ENCODE data around the gene COMMD10. TPM values are rescaled to one million over a fixed set of nuclear protein-coding genes. Genes with fewer than 3 reads are reported as not detected.

COMMD10 gene
- total and polyA plus RNA-seq, 2 experiments from 2014 or later = 37.7 to 52.2 TPM

DNA sequence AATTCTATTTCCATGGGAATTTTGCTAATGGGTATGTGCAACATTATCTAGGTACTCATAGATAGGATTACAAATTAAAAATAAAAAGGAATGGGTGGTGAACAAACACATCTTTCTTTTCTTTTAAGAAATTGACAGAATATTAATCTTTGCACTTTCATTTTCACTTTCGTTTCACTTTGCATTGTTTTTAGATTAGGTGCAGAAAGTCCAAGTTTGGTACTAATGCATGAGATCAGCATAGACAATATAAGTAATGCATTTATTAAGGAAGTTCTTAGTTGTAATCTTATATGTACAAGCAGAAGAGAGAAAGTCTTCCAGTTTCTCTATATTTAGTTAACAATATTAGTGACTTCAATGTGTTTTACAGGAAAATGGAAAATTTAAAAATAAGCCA, 196.5 kb downstream of the COMMD10 start:
- no peak for DNase-seq (ENCODE audit: low spot score)
- Histone ChIP-seq H2AFZ (no peak overlapping the region), H3K4me3 (no peak overlapping the region), H3K9me3 (ENCODE audit: low read depth) (peaks cover 7% of the 10 kb centered on the region), H3K27ac (no peak overlapping the region), H3K36me3 (replicated peaks; ENCODE audit: insufficient read depth, low read depth) (no peaks in the 10 kb centered on the region), H3K9me2 (replicated peaks; ENCODE audit: insufficient read depth) (no peaks in the 10 kb centered on the region), H3K79me2 (no peaks in the 10 kb centered on the region), H3K4me1 (ENCODE audit: insufficient read depth) (no peaks in the 10 kb centered on the region), H3K27me3 (no peaks in the 10 kb centered on the region), H4K20me1 (ENCODE audit: insufficient read depth, poor library complexity, severe bottlenecking) (no peaks in the 10 kb centered on the region), H3K4me2 (no peak overlapping the region)
- WGBS (ENCODE audit: low lambda C conversion rate, missing lambda C conversion rate) = 84% methylated on average over 1 of the region's 1 CpG
- TF ChIP-seq EZH2 (IDR thresholded peaks at IDR 0.05; ENCODE audit: borderline replicate concordance) (no peak), EZH2phosphoT487 (IDR thresholded peaks at IDR 0.05; ENCODE audit: low read depth, severe bottlenecking, unreplicated experiment) (no peak)

GRCh38 chr5:116288524-116288923, 203.7 kb downstream of the COMMD10 start:
- no peaks in the 10 kb centered on the region for H3K27me3 ChIP-seq
- WGBS (ENCODE audit: low lambda C conversion rate, missing lambda C conversion rate) = 98% methylated on average over 2 of the region's 2 CpGs
- no peaks in the 10 kb centered on the region for H4K20me1 ChIP-seq (ENCODE audit: insufficient read depth, poor library complexity, severe bottlenecking)

DNA sequence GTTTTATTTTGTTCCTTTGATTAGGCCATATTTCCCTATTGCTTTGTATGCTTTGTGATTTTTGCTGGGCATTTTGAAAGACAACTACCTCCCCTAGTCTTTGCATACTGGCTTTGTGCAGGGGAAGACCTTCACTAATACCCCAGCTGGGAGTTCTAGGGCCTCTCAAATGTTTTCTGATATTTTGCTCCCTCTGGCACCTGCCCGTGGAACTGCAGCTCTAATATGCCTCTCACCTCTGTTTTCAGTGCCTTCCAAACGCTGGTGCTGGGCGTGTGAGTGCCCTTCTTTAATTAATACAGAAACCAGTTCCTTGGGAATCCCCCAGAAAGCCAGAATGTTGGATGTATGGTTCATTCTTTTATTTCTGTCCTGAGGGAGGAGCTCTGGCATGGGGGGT, 204.5 kb downstream of the COMMD10 start:
- H3K9me2 ChIP-seq (replicated peaks; ENCODE audit: insufficient read depth) = no peaks in the 10 kb centered on the region
- no peaks in the 10 kb centered on the region for H4K20me1 ChIP-seq (ENCODE audit: insufficient read depth, poor library complexity, severe bottlenecking)
- H3K4me1 ChIP-seq (ENCODE audit: insufficient read depth) = no peaks in the 10 kb centered on the region
- 66% methylated on average over 3 of the region's 3 CpGs for WGBS (ENCODE audit: low lambda C conversion rate, missing lambda C conversion rate)
- H3K36me3 ChIP-seq (replicated peaks; ENCODE audit: insufficient read depth, low read depth) = no peaks in the 10 kb centered on the region
- H3K4me2 ChIP-seq = no peak overlapping the region
- TF ChIP-seq EZH2 (IDR thresholded peaks at IDR 0.05; ENCODE audit: borderline replicate concordance) (no peak), CTCF (IDR thresholded peaks at IDR 0.05; ENCODE audit: poor library complexity) (no peak), EZH2phosphoT487 (IDR thresholded peaks at IDR 0.05; ENCODE audit: low read depth, severe bottlenecking, unreplicated experiment) (no peak)
- H3K27ac ChIP-seq = no peak overlapping the region
- no peaks in the 10 kb centered on the region for H3K79me2 ChIP-seq
- no peak for DNase-seq (ENCODE audit: low spot score)
- no peak overlapping the region for H2AFZ ChIP-seq
- H3K9me3 ChIP-seq (ENCODE audit: low read depth) = peaks cover 8% of the 10 kb centered on the region
- no peak overlapping the region for H3K4me3 ChIP-seq
- no peaks in the 10 kb centered on the region for H3K27me3 ChIP-seq

More at GRCh38 chr5:116288524-116288923, 203.7 kb downstream of the COMMD10 start:
- Histone ChIP-seq H3K36me3 (replicated peaks; ENCODE audit: insufficient read depth, low read depth) (no peaks in the 10 kb centered on the region), H3K4me3 (no peak overlapping the region), H3K4me1 (ENCODE audit: insufficient read depth) (no peaks in the 10 kb centered on the region), H3K27ac (no peak overlapping the region), H2AFZ (no peak overlapping the region), H3K9me3 (ENCODE audit: low read depth) (peaks cover 8% of the 10 kb centered on the region), H3K4me2 (no peak overlapping the region), H3K9me2 (replicated peaks; ENCODE audit: insufficient read depth) (no peaks in the 10 kb centered on the region), H3K79me2 (no peaks in the 10 kb centered on the region)
- no peak for TF ChIP-seq EZH2 (IDR thresholded peaks at IDR 0.05; ENCODE audit: borderline replicate concordance)
- TF ChIP-seq CTCF (IDR thresholded peaks at IDR 0.05; ENCODE audit: poor library complexity) = no peak
- TF ChIP-seq EZH2phosphoT487 (IDR thresholded peaks at IDR 0.05; ENCODE audit: low read depth, severe bottlenecking, unreplicated experiment) = no peak
- DNase-seq (ENCODE audit: low spot score) = no peak

DNA sequence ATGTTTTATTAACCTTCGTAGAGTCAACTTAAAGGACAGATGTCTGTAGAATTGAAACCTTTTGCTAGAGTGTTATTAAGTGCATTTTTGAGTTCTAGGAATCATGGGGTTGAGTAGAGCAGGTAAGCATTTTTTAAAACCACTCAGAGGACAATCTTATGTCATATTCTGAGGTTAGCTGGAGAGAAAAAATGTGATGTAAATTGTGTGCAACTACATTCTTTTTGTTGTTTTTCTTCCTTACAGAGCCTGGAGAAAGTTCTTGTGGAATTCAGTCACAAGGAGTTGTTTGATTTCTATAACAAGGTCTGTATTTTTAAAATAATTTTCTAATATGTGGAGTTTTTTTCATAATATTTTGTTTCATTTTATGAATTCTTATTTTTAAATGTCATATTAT, 206.4 kb downstream of the COMMD10 start:
- Histone ChIP-seq H3K79me2 (no peaks in the 10 kb centered on the region), H3K4me2 (no peak overlapping the region), H3K36me3 (replicated peaks; ENCODE audit: insufficient read depth, low read depth) (no peaks in the 10 kb centered on the region), H3K4me3 (no peak overlapping the region), H3K9me3 (ENCODE audit: low read depth) (peaks cover 8% of the 10 kb centered on the region), H4K20me1 (ENCODE audit: insufficient read depth, poor library complexity, severe bottlenecking) (no peaks in the 10 kb centered on the region), H2AFZ (no peak overlapping the region), H3K9me2 (replicated peaks; ENCODE audit: insufficient read depth) (no peaks in the 10 kb centered on the region), H3K27me3 (no peaks in the 10 kb centered on the region), H3K4me1 (ENCODE audit: insufficient read depth) (no peaks in the 10 kb centered on the region), H3K27ac (no peak overlapping the region)
- no peak for DNase-seq (ENCODE audit: low spot score)
- WGBS (ENCODE audit: low lambda C conversion rate, missing lambda C conversion rate) = 64% methylated on average over 1 of the region's 1 CpG
- TF ChIP-seq CTCF (IDR thresholded peaks at IDR 0.05; ENCODE audit: poor library complexity) = no peak
- no peak for TF ChIP-seq EZH2 (IDR thresholded peaks at IDR 0.05; ENCODE audit: borderline replicate concordance)
- TF ChIP-seq EZH2phosphoT487 (IDR thresholded peaks at IDR 0.05; ENCODE audit: low read depth, severe bottlenecking, unreplicated experiment) = no peak

All from hepatocyte (in vitro differentiated cells).